Endothelial cell of umbilical vein (primary cell): ENCODE data around the gene HPRT1.

ENCODE experiments used
- CTCF ChIP-seq, 2 donors: IDR thresholded peaks; 1 replicate in 1 of 2; 2 replicates in 1 of 2; pipeline ENCODE4 v1.5.1; 2011; ENCODE audit warnings: low read length in 2 of 2, mild to moderate bottlenecking in 2 of 2, moderate library complexity in 2 of 2, control low read depth in 1 of 2, inconsistent platforms in 1 of 2, low read depth in 1 of 2; ENCODE audit not compliant: insufficient read depth in 1 of 2; ENCODE audit errors: extremely low read depth in 1 of 2
- EZH2 ChIP-seq: IDR thresholded peaks from 2 replicates; pipeline ENCODE4 v1.6.1; 2012; ENCODE audit warnings: borderline replicate concordance, low read depth, mild to moderate bottlenecking, moderate library complexity, low read length, inconsistent platforms; ENCODE audit not compliant: severe bottlenecking
- FOS ChIP-seq: IDR thresholded peaks from 2 replicates; pipeline ENCODE4 v1.6.1; 2011; ENCODE audit warnings: mild to moderate bottlenecking, low read length, moderate library complexity, borderline replicate concordance; ENCODE audit not compliant: insufficient read depth
- GATA2 ChIP-seq: IDR thresholded peaks from 2 replicates; pipeline ENCODE4 v1.7.0; 2011; ENCODE audit warnings: low read depth, mild to moderate bottlenecking, moderate library complexity, mixed read lengths, low read length; ENCODE audit not compliant: insufficient read length, insufficient read depth
- JUN ChIP-seq: IDR thresholded peaks from 2 replicates; pipeline ENCODE4 v1.6.1; 2011; ENCODE audit warnings: borderline replicate concordance, low read depth; ENCODE audit not compliant: insufficient read length, insufficient read depth
- MAX ChIP-seq: IDR thresholded peaks from 2 replicates; pipeline ENCODE4 v1.6.1; 2011; ENCODE audit not compliant: insufficient read depth, insufficient read length
- POLR2A ChIP-seq: IDR thresholded peaks from 2 replicates; pipeline ENCODE4 v1.6.1; 2012; ENCODE audit warnings: low read depth, mild to moderate bottlenecking, control low read depth, low read length
- POLR2AphosphoS5 ChIP-seq: IDR thresholded peaks from 2 replicates; pipeline ENCODE4 v1.6.1; 2012; ENCODE audit warnings: low read depth, mild to moderate bottlenecking, control low read depth, low read length, moderate library complexity; ENCODE audit not compliant: insufficient read depth

- TF ChIP-seq GATA2: no peak
- TF ChIP-seq POLR2A: no peak
- TF ChIP-seq EZH2: no peak
- TF ChIP-seq POLR2AphosphoS5: no peak
- TF ChIP-seq CTCF (IDR thresholded peaks at IDR 0.05; ENCODE audit: extremely low read depth in 1 of 2, insufficient read depth in 1 of 2, low read depth in 1 of 2, low read length in 2 of 2): no peak
- TF ChIP-seq JUN: no peak
- no peak for TF ChIP-seq MAX
- no peak for TF ChIP-seq FOS
Observed at GRCh38 chrX:134547047-134547679, 87.2 kb downstream of the HPRT1 start.
